HG02678 (cell line): ENCODE data around the gene SEC16A.

Experiments
- ATAC-seq: cut with Tn5 transposase; IDR thresholded peaks from one replicate; pipeline ENCODE4 v1.9.1; 2021; ENCODE audit warnings: mild to moderate bottlenecking, moderate library complexity; ENCODE audit not compliant: unreplicated experiment

Gene SEC16A

GRCh38 chr9:136518623-136519022 lies 35.8 kb upstream of the SEC16A start:
- ATAC-seq, result no peak

- no peak for ATAC-seq
Measured at GRCh38 chr9:136517950-136518349, 35.1 kb upstream of the SEC16A start.

DNA sequence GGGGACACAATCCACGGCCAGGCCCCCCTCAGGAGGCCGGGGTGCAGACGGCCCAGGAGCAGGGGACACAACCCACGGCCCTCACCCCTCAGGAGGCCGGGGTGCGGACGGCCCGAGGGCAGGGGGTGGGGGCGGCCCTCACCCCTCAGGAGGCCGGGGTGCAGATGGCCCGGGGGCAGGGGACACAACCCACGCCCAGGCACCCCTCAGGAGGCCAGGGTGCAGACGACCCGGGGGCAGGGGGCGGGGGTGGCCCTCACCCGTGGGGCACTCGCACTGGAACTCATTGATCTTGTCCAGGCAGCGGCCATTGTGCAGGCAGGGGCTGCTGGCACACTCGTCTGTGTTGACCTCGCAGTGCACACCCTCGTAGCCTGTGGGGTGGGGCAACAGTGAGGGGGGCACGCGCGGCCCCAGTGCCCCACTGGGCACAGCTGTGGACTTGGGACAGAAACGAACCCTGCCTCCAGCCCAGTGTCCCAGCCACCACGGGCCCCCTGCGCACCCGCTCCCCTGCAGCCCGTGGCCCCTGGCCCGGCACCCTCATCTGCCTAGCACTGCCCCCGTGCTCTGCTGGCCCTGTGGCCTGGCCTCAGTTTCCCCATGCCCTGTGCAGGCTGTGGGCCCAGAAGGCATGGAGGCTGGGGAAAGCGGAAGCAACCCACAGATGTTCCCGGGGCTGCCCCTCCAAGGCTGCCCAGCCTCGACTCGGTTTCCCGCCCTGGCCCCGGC lies 34.3 kb upstream of the SEC16A start:
- no peak for ATAC-seq

DNA sequence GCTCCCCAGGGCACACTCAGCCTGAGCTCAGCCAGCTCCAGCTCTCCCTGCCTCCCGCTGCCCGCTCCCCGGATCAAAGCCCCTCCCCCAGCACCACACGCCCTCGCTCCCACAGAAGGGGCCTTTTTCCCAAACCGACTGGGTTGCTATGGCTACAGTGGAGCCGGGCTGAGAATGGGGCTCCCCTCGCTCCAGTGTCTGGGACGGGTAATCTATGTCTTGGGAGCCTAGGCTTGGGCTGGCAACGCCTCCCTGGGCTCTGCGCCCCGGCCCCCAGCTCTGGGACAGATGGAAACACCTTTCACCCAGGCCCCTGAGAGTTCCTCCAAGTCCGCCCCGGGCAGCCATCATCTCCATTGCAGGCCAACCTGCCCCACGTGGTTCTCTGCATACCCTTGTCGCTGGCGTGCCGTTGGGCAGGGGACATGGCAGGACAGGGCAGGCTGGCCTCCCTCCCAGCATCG lies 33.4 kb upstream of the SEC16A start:
- ATAC-seq, result no peak

- ATAC-seq, result no peak
Measured at GRCh38 chr9:136515276-136515675, 32.4 kb upstream of the SEC16A start.

DNA sequence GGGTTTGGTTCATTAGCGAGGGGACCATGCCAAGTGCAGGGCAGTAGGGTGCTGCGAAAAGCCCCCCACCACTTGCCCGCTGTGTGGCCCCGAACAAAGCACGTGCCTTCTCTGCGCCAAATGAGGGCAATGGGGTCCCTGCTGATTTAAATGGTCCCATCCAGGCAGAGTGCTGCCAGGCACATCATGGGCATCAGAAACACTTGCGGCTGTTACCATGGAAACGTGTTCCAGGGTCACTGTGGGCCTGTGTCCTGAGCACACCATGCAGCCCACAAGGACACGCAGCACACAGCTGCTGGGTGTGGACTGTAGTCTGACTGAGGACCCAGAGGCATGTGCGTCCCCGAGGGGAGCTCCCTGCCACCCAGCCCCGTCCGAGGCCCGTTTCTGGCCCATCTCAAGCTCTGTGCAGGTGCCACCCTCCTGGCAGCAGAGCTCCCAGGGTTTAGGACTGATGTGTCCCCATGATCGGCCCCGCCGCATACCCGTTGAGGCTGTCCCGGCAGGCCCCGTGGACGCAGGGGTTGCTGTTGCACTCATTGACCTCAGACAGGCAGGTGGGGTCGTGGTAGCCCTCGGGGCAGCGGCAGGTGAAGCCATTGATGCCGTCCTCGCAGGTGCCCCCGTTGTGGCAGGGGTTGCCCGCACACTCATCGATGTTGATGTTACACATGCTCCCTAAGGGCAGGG lies 31.3 kb upstream of the SEC16A start:
- no peak for ATAC-seq

DNA sequence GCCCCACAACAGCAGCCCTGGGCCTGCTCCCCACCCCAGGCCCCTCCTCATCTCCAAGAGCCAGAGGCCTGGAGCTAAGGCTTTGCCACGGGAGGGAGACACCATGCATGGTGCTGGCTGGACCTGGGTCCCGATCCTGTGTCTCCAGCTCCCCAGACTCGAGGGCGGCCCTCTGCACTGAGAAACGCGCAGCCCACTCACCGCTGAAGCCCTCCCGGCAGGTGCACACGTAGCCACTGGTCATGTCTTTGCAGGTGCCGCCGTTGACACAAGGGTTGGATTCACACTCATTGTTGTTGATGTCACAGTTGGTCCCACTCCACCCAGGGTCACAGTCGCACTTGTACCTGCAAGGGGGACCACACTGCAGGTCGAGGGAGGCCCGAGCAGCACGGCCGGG lies 30.4 kb upstream of the SEC16A start:
- ATAC-seq, result no peak

DNA sequence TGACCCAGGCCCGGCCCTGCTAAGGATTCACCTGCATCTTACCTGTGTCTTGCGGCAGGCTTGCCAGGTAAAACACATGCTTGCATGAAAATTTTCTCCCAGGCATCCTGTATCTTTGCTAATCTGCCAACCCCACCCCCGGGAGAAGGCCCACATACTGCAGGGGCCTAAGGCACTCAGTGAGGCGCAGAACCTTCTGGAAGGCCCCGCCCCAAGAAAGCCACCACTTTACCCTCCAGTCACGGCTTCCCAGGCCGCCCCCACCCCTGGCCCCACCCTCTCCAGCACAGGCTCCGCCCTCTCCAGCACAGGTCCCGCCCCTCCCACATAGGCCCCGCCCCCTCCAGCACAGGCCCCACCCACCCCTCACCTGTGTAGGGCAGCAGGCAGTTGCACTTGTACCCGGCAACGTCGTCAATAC lies 29.8 kb upstream of the SEC16A start:
- no peak for ATAC-seq

DNA sequence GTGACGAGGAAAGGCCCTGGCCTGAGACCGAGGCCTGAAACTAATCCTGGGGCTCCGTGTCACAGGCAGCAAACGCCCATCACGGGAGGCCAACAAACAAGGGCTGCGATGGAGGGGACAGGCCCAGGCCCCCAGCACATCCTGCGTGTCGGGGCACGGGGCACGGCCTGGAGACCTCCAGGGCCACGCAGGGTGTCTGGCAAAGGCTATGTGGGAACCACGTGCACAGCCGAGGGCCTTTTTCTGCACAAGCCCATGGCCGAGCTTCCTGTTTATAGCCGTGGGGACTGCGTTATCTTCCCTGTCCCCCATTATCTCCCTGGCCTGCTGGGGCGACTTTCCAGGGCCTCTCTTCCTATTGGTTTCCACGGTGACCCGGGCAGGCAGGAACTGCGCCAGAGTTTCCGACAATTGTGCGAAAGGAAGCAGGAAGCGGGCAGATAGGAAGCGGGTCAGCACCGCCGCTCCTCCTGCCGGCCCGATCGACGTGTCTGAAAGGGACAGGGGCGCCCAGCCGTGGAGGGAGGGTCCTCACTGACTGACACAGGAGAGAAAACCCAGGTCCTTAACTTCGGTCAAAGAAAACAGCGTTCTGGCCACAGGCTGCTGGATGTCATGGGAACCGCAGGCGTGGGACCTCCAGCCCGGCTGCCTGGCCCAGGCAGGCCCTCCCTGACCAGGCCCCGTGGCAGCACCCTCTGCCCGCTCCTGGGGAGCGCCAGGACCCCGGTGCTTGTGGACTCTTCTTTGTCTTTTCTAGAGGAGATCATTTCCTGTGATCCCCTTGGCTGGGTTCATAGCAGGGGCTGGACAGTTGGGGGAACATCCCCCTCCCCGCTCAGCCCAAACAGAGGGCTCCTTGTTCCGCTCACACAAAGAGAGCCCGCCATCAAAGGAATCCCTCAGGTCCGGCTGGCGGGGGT lies 29.1 kb upstream of the SEC16A start:
- ATAC-seq, result no peak

DNA sequence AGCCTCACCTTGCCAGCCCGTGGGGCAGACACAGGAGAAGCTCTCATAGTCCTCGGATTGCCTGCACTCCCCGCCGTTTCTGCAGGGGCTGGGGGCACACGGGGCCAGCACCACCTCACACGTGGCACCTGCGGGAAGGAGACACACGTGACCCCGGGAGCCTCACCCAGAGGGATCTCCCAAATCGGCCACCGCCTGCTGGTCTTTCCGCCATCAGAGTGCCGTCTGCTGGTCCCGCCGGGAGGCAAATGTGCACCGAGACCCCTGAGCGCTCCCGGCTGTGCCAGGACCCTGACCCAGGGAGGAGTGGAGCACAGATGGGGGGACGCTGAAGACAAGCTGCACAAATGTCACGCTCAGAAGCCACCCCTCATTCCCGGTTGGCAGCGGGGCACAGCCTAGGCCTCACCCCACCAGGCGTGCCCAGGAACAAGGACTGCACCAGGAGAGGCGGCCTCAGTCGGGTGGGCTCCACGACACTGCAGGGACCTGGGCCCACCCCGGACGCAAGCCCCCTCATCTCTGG lies 28.4 kb upstream of the SEC16A start:
- ATAC-seq, result no peak

DNA sequence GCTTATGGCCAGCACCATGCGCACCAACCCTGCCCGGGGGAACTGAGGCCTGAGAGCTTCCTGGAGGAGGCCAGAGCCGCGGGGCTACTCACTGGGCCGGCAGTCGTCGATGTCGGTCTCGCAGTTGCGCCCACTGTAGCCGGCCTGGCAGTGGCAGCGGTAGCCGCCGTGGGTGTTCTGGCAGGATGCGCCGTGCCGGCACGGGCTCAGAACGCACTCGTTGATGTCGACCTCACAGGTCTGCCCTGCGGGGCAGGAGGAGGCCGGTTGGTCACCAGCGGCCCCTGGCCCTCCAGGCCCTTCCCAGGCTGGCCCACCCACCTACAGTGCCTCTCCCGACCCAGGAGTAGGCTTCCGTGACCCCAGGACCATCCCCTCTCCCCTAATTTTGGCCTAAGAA lies 27.7 kb upstream of the SEC16A start:
- ATAC-seq, result no peak

GRCh38 chr9:136509549-136509948 lies 26.7 kb upstream of the SEC16A start:
- no peak for ATAC-seq

GRCh38 chr9:136508729-136509500 lies 26.1 kb upstream of the SEC16A start:
- no peak for ATAC-seq

GRCh38 chr9:136507992-136508375 lies 25.1 kb upstream of the SEC16A start:
- ATAC-seq, result no peak

DNA sequence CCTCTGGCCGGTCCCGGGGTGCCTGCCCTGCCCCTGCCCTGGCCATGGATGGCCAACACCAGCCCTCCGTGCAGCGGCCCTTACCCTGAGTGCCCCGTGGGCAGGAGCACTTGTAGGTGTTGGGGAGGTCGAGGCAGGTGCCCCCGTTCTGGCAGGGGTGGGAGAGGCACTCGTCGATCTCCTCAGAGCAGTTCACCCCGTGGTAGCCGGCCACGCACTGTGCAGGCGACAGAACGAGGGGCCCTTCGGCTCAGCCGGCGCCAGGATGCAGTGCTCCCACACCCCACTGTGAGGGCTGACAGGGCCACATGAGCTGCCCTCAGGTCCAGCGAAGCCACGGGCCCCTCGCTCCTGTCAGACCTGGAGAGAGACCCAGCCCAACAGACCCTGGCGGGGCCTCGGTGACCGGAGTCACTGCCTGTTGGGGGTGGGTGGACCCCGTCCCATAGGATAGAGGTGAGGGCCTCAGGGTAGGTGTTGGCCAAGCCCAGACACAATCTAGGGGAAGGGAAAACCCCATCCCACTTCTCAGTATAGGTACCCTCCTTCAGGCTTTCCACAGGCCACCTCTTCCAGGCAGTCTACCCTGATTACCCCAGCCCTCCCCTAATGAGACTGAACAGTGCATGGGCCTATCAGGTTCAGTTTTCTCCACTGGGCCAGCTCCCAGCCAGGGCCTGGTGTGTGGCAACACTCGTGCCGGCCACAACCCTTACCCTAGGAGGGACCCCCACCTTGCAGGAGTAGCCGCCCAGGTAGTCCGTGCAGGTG lies 24.6 kb upstream of the SEC16A start:
- ATAC-seq, result no peak

GRCh38 chr9:136506425-136506824 lies 23.6 kb upstream of the SEC16A start:
- ATAC-seq, result no peak

GRCh38 chr9:136505406-136506403 lies 22.9 kb upstream of the SEC16A start:
- no peak for ATAC-seq

DNA sequence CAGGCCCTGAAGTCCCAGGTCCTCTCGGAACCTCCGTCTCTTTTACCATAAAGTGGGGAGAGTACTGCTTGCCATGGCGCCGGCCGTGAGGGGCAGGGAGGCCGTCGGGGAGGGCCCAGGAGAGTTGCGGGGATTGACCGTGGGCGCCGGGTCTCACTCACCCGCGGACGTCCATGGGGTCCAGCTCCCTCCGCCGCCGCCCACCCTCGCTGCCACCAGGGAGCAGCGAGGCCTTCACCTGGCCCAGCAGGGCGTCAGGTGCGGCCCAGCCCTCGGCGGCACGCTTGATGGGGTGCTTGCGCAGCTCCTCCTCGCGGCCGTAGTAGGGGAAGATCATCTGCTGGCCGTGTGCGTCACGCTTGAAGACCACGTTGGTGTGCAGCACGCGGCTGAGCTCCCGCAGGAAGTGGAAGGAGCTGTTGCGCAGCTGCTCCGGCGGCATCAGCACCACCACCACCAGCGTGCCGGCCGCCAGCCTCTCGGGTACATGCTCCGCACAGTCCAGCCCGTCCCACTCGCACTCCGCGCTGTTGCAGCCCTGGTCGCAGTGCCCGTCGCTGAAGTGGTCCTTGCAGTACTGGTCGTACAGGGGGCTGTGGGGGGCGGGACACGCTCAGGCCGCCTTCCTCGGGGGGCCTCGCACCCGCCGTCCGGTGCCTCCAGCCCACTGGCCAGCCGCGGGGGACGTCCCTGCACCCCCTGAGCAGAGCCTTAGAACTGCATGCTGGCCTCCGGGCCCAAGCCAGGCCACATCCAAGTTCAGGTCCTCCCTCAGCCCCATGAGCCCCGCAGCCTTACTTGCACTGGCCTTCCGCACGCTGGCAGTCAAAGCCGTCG lies 21.9 kb upstream of the SEC16A start:
- ATAC-seq, result no peak
